HG02981 (cell line): ENCODE data around the gene LIPN.
"Not testable (repeated sequence)": the region's sequence is repeated elsewhere in the genome, so short reads cannot be mapped to it uniquely, and the experiment has no call there.

ENCODE experiments used
- ATAC-seq: cut with Tn5 transposase; IDR thresholded peaks from one replicate; pipeline ENCODE4 v1.9.1; 2021; ENCODE audit warnings: mild to moderate bottlenecking, moderate library complexity; ENCODE audit not compliant: unreplicated experiment

Gene LIPN, protein sequence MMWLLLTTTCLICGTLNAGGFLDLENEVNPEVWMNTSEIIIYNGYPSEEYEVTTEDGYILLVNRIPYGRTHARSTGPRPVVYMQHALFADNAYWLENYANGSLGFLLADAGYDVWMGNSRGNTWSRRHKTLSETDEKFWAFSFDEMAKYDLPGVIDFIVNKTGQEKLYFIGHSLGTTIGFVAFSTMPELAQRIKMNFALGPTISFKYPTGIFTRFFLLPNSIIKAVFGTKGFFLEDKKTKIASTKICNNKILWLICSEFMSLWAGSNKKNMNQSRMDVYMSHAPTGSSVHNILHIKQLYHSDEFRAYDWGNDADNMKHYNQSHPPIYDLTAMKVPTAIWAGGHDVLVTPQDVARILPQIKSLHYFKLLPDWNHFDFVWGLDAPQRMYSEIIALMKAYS

DNA sequence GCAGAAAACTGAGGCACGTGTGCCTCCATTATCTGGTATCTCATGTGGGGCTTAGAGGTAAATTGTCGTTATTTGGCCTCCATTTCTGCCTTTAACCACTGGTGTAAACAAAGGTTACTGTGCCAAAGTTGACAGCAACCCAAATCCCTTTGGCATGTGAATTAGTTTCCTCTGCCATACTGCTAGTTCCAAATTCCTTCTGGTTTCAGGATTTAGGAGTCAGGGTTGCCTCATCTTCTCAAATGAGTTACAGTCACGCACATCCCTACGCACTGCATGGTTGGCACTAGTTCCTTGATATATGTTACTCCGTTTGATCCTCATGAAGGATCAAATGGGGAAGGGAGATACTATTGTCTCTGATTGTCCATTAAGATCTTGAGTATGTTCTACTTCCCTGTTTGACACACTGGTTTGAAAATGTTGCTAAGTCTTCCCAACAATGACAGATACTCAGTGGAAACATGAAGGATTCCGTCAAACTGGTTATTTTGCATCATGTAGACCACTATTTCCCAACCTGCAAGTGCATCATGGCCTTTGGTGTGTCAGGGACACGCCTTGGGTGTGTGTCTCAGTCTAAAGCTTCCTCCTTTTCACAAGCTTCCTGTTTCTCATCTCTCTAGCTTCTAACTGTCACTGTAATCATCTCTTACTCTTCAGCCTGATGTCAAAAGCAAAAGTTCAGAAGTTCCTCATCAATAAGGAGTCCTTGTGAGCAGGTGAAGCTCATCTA lies at the start of gene LIPN:
Gene LIPN (plus strand): TSS at position 655 of the 736 bp plus-strand sequence. CDS start 1,386 bp downstream, outside the sequence.
- ATAC-seq, result no peak

DNA sequence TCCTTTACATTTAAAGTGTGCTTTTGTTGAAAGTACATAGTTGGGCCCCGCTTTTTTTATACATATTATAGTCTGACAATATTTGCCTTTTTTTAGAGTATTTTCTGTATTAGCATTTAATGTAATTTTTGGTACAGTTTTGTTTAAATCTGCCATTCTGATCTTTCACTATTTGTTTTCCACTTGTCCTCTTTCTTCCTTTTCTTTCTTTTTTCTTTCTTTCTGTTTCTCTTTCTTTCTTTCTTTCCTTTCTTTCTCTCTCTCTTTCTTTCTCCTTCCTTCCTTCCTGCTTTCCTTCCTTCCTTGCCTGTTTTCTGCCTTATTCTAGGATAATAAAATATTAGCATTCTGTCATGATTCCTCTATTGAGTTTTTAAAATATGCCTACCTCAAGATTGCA lies 44.3 kb upstream of the LIPN start:
- no peak for ATAC-seq

GRCh38 chr10:88721392-88721791 lies 38.4 kb upstream of the LIPN start:
- ATAC-seq, result no peak

GRCh38 chr10:88725798-88726197 lies 34.0 kb upstream of the LIPN start:
- ATAC-seq, result no peak

DNA sequence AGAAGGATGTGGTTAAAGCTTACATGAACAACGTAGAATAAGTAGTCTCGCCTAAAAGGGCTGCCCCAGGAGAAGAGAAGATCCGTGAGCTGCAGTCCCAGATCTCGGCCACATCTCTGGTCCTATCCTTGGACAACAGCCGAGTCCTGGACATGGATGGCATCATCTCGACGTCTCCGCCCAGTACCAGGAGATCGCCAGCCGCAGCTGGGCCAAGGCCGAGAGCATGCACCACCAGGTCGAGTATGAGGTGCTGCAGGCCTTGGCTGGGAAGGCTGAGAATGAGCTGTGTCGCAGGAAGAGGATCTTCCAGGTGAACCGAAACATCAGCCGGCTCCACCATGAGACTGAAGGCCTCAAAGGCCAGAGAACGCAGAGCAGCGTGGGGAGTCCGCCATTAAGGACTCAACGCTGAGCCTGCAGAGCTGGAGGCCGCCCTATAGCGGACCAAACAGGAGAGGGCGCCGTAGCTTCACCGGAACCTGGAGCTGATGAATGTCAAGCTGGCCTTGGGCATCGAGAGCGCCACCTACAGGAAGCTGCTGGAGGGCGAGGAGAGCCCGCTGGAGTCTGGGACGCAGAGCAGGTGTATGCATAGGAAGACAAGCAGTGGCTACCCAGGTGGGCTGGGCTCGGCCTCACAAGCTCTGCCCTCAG lies 31.6 kb upstream of the LIPN start:
- no peak for ATAC-seq

DNA sequence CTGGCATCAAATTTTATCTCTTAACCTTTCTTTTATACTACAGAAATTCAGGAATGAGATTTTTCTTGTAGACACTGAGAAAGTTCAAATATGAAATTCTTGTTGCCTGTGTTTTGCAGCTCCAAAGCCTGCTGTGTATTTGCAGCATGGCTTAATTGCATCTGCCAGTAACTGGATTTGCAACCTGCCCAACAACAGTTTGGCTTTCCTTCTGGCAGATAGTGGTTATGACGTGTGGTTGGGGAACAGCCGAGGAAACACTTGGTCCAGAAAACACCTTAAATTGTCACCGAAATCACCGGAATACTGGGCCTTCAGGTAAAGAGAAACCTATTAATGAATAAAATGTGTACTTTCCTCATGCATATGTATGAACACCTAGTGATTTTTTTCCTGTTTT lies 29.0 kb upstream of the LIPN start:
- no peak for ATAC-seq

GRCh38 chr10:88731296-88731695 lies 28.5 kb upstream of the LIPN start:
- ATAC-seq, result no peak

- no peak for ATAC-seq
These were observed 26.6 kb upstream of the LIPN start for GRCh38 chr10:88733215-88733614.

DNA sequence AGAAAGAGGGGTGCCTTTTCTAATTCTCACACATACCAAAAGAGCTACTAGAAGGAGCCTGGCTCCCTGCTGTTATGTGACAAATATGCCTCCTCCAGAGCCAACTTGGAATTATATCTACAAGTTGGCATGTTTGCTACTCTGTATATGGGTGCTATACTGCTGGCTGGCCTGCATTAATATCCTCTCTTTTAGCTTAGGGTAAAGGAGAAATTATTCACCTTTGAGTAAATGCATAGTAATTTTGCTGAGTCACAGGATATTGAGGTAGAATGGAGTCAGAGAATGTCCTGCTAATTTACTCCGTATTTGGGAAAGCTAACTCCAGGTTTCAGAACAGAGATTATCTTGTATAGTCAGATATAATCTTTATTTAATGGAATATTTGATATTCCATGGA lies 24.2 kb upstream of the LIPN start:
- no peak for ATAC-seq

GRCh38 chr10:88741921-88742320 lies 17.9 kb upstream of the LIPN start:
- not testable (repeated sequence) for ATAC-seq

DNA sequence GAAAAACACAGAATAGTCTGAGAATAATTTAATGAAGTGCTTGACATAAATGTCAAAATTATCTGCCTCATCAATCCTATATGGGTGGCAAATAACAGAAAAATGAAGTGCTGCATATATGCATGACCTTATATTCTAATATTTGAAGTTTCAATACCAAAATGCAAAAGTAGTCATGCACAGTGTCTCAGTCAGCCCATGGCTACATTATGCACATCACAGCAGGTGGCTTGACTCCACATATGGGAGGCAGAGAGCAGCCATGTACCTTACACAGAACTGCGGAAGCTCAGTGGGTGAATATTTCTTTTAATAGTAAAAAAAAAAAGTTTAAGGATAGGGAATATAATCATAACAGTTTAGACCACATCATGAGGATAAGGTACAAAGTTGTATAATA lies 17.4 kb upstream of the LIPN start:
- no peak for ATAC-seq

- no peak for ATAC-seq
These were observed 15.8 kb upstream of the LIPN start for GRCh38 chr10:88744002-88744401.

GRCh38 chr10:88745633-88746032 lies 14.2 kb upstream of the LIPN start:
- ATAC-seq, result no peak

DNA sequence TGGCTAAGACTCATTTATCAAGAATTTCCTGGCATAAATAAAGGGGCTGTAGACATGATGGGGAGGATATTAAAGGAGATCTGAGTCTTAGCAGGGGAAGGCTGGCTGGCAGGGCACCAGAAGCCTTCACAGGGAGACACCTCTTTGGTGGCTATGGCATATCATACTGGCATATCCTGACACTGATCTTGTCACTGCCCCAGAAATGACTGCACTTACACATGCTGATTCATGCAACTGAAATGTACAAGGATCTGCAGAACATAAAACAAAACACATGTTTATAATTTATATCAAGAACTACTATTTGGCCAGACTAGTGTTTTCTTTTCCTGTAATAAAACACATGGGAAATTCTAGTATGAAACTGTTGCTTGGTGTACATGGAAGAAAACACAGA lies 5.5 kb upstream of the LIPN start:
- no peak for ATAC-seq

DNA sequence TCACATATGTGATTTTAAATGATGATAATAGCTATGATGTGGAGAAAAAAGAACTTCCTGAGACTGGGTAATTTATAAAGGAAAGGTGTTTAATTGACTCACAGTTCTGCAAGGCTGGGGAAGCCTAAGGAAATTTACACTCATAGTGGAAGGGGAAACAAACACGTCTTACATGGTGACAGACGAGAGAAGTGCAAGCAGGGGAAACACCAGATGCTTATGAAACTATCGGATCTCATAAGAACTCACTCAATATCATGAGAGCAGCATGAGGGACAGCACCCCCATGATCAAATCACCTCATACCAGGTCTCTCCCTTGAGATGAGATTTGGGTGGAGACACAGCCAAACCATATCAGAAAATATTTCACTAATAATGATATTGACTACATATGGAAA lies 4.1 kb upstream of the LIPN start:
- ATAC-seq, result peak; percentile 51

GRCh38 chr10:88756660-88757059 lies 3.2 kb upstream of the LIPN start:
- no peak for ATAC-seq

DNA sequence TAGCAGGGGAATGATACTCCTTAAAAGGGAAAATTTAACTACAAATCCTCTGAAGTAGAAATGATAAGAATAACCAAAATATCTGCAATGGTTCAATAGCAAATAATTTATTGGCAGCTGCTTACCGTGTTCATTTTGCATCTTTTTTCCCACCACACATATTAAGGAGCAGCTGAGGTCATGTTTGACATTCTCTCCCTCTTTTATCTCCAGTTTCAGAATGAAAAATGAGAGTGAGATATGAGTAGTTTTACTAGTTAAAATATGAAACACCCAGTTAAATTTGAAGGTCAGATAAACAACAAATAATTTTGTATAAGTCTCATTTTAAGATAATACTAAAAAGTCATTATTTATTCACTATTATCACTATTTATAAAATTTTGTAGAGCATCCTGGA lies 3.1 kb downstream of the LIPN start:
- ATAC-seq, result no peak

GRCh38 chr10:88763441-88763840 lies 3.6 kb downstream of the LIPN start:
- no peak for ATAC-seq

- no peak for ATAC-seq
These were observed 4.3 kb downstream of the LIPN start for GRCh38 chr10:88764110-88764509.

DNA sequence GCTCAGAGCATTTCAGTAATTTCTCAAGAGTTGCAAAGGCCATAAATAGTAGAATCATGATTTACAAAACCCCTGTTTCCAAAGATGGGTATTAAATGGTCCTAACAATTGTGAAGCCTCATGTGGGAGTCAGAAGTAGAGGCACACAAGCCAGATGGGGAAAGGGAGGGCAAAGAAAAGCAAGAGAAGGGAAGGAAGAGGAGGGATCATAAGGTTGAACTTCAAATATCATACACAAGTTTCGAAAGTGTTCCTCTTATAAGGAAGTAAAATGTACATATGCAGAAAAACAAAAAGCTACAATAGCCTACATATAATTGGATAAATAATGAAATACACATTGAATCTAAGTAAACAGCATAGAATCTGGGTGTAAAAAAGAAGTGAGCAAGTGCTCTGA lies 6.0 kb downstream of the LIPN start:
- no peak for ATAC-seq

DNA sequence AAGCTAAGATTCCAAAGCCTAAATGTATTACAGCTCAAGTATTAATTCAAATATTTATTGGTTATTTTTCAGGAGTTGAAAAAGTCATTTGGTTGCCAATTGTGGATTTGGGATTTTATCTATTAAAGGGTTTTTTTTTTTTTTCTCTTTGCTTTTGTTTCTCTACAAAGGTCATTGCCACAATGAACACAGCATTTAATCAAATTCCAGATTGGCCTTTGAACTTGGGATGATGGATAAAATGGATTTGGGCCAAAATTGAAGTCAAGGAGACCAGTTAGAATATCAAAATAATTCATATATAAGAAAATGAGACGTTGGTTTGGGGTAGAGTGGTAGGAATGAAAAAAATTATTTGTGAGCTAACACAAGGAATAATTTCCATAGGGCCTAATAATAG lies 9.6 kb downstream of the LIPN start:
- no peak for ATAC-seq

DNA sequence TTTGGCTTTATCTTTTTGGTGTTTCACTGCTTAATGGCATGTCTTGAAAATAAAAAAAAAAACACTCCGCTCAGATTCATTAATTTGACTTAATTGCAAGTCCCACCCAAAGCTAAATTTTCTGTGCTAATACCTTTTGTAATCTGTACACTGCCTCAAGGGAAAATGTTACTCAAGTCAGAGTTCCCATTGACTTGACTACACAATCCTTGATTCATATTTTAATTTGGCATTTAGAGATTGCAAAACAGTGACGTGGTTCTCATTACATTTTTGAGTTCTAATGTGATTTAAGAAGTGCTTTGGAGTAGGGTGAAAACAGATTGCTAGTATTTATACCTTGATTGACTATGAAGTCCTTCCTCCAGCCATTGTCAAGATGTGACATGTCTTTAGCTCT lies 21.4 kb downstream of the LIPN start:
- no peak for ATAC-seq
